Natural killer cell (primary cell): ENCODE data around the gene GLIS1. TPM values are rescaled to one million over a fixed set of nuclear protein-coding genes. Genes with fewer than 3 reads are reported as not detected.

Experiments used
- ATAC-seq, 3 donors: fragments of 150-1000 bp in 2 of 3; fragments of 200-7000 bp in 1 of 3; cut with Tn5 transposase; 1 replicate in 1 of 3; 2 replicates in 2 of 3; pipeline ENCODE4 v1.10.0; 2021; ENCODE audit warnings: mild to moderate bottlenecking in 2 of 3, moderate library complexity in 2 of 3
- DNase-seq, 2 donors: peaks; one replicate each; pipeline versions ENCODE4 v3.0.0 to v3.0.0-alpha.2; 2013 to 2021; ENCODE audit warnings: mixed read lengths in 1 of 2
- H3K27ac ChIP-seq: one replicate; pipeline ENCODE4 v1.5.1; 2013; ENCODE audit warnings: mild to moderate bottlenecking, low read length
- H3K27me3 ChIP-seq: one replicate; pipeline ENCODE4 v1.6.1; 2013; ENCODE audit warnings: low read length; ENCODE audit not compliant: control insufficient read depth, insufficient read depth
- H3K36me3 ChIP-seq: one replicate; pipeline ENCODE4 v1.6.1; 2013; ENCODE audit warnings: low read length; ENCODE audit not compliant: control insufficient read depth, insufficient read depth
- H3K4me1 ChIP-seq: one replicate; pipeline ENCODE4 v1.6.1; 2013; ENCODE audit warnings: low read length; ENCODE audit not compliant: control insufficient read depth, insufficient read depth
- H3K4me3 ChIP-seq: one replicate; pipeline ENCODE4 v1.5.1; 2013; ENCODE audit warnings: low read length
- H3K9me3 ChIP-seq: one replicate; pipeline ENCODE4 v1.6.1; 2013; ENCODE audit warnings: low read length; ENCODE audit not compliant: control insufficient read depth, insufficient read depth
- H3K27ac Mint-ChIP-seq, 2 donors: one replicate each; pipeline ENCODE4 v1.8.0; 2022; ENCODE audit warnings: mild to moderate bottlenecking in 2 of 2, mixed read lengths in 2 of 2, moderate library complexity in 1 of 2
- H3K27me3 Mint-ChIP-seq, 2 donors: one replicate each; pipeline ENCODE4 v1.8.0; 2022; ENCODE audit warnings: low read depth in 2 of 2, mixed read lengths in 2 of 2
- H3K36me3 Mint-ChIP-seq: one replicate; pipeline ENCODE4 v1.8.0; 2022; ENCODE audit warnings: mixed read lengths
- H3K4me1 Mint-ChIP-seq, 2 donors: one replicate each; pipeline ENCODE4 v1.8.0; 2022; ENCODE audit warnings: mixed read lengths in 2 of 2
- H3K4me3 Mint-ChIP-seq: one replicate; pipeline ENCODE4 v1.8.0; 2022; ENCODE audit warnings: mild to moderate bottlenecking, moderate library complexity, mixed read lengths
- H3K9me3 Mint-ChIP-seq, 2 donors: one replicate each; pipeline ENCODE4 v1.8.0; 2022; ENCODE audit warnings: mixed read lengths in 2 of 2
- WGBS: methylation state at CpG from one replicate; pipeline ENCODE4 v1.1.7; 2013; ENCODE audit warnings: missing lambda C conversion rate; ENCODE audit not compliant: insufficient coverage; 5-methylcytosine and 5-hydroxymethylcytosine counted together
- intact Hi-C: fragments of 100-400 bp; cut with micrococcal nuclease; formaldehyde crosslinking; loops from one replicate; pipeline ENCODE4 v1.14.2; 2022
- total RNA-seq, 4 donors: library from RNA; stranded (reverse); fragments of 120-200 nt in 1 of 4; gene quantifications; one replicate each; pipeline versions ENCODE4 v1.2.3 to v1.2.4, GENCODE V29; 2013 to 2022
- TF ChIP-seq, protein P1 (sequence below): fragments of 200-600 bp; IDR thresholded peaks from one replicate; pipeline ENCODE4 v1.8.0; 2022; ENCODE audit warnings: antibody characterized with exemption

GLIS1 gene
- total RNA-seq, 3 donors from 2014 or later (not counting 1 experiment from before 2014, with no cell fraction given), result not detected

DNA sequence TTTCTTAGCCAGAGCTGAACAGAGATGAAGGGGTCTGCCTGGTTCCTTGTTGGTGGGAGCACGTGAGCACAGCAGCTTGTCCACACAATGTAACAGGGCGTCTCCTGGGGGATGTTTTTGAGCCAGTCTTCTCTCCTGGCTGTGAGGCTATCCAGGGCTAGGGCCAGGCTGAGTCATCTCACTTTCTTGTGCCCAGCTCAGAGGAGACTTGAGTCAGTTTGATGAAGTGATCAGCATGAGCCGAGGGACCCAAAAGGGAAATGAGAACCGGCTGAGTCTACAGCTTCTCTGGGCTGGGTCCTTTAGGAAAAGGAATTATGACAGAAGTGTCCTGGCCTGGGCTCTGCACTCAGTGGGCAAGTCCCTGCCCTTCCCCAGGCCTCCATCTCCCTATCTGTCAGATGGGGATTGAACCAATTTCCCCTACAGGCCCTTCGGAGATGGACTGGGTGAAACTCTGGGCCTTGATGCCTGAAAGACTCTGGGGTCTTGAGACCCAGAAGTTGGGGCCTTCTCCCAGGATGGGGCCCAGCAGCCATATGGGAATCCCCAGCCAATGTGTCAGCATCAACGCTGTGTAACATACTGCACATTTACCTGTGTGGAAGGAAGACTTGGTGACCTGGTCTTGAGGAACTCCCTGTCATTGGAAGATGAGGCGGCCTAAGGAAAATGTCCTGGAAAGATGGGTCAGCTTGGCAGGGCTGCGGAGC, 243.2 kb downstream of the GLIS1 start:
- peaks cover 9 to 11% of the 10 kb centered on the region in 2 donors for H3K4me1 Mint-ChIP-seq
- no peaks in the 10 kb centered on the region for H3K36me3 Mint-ChIP-seq
- H3K27ac ChIP-seq, result no peak overlapping the region
- TF ChIP-seq, protein P1, sequence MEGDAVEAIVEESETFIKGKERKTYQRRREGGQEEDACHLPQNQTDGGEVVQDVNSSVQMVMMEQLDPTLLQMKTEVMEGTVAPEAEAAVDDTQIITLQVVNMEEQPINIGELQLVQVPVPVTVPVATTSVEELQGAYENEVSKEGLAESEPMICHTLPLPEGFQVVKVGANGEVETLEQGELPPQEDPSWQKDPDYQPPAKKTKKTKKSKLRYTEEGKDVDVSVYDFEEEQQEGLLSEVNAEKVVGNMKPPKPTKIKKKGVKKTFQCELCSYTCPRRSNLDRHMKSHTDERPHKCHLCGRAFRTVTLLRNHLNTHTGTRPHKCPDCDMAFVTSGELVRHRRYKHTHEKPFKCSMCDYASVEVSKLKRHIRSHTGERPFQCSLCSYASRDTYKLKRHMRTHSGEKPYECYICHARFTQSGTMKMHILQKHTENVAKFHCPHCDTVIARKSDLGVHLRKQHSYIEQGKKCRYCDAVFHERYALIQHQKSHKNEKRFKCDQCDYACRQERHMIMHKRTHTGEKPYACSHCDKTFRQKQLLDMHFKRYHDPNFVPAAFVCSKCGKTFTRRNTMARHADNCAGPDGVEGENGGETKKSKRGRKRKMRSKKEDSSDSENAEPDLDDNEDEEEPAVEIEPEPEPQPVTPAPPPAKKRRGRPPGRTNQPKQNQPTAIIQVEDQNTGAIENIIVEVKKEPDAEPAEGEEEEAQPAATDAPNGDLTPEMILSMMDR, result no peak
- no peak overlapping the region for H3K4me3 Mint-ChIP-seq
- H3K27me3 ChIP-seq, result no peaks in the 10 kb centered on the region
- H3K27ac Mint-ChIP-seq, result no peak overlapping the region
- no peaks in the 10 kb centered on the region for H3K9me3 Mint-ChIP-seq
- no peak overlapping the region for H3K4me3 ChIP-seq
- ATAC-seq (no peak), DNase-seq (no peak)
- no peaks in the 10 kb centered on the region for H3K9me3 ChIP-seq
- H3K36me3 ChIP-seq, result no peaks in the 10 kb centered on the region
- peaks cover 18% of the 10 kb centered on the region for H3K4me1 ChIP-seq
- intact Hi-C loops, result no loop called here
- 95% methylated on average over 8 of the region's 8 CpGs for WGBS
- H3K27me3 Mint-ChIP-seq, result peaks cover 7 to 10% of the 10 kb centered on the region in 2 donors

DNA sequence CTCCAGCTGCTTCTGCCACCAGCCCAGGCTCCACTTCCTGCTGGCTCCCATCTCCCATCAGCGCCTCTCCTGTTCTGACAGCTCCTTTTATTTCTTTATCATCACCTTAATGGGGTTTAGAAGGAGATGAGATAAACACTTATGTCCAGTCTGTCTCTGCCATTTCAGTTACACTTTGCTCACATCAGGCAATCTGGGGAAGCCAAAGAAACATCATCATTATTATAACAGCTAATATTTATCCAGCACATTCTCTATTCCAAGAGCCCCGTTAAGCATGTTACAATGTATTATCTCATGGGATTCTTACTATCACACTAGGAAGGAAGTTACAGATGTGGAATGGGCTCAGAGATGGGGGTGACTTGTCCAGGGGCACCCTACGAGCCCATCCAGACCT, 248.6 kb downstream of the GLIS1 start:
- TF ChIP-seq, protein P1, result no peak
- H3K4me1 Mint-ChIP-seq, result peaks cover 0 to 3% of the 10 kb centered on the region in 2 donors
- peaks cover 25 to 41% of the 10 kb centered on the region in 2 donors for H3K27me3 Mint-ChIP-seq

DNA sequence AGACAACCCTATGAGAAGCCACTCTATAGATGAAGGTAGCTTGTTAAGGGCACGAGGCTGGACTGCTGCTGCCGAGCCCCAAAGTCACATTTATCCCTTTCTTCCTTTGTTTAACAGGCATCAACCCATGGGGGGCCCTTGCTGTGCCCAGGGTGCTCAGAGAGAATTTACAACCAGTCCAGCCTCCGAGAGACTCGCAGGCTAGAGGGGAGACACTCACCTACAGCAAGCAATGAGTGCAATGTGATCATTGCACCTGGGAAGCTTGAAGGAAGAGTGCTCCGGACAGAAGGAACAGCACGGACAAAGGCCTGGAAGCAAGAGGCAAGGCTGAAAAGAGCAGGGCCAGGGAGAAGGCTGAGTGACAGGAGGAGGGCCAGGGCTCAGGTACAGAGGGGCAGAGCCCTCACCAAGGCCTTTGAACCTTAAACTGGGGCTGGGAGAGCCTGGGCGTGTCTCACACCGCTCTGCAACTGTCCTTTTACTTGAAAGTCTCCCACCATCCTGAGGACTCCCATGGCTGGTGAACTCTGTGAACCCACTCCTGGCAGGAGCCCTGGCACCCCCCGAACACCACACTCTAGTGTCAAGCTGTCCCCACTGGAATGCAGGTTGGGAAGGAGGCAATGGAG, 252.5 kb downstream of the GLIS1 start:
- Histone ChIP-seq H3K9me3 (no peaks in the 10 kb centered on the region), H3K4me3 (no peak overlapping the region), H3K27me3 (peaks cover 7% of the 10 kb centered on the region), H3K27ac (no peak overlapping the region), H3K4me1 (peaks cover 6% of the 10 kb centered on the region), H3K36me3 (no peaks in the 10 kb centered on the region)
- DNase-seq (no peak), ATAC-seq (no peak)
- Mint-ChIP-seq H3K36me3 (no peaks in the 10 kb centered on the region), H3K4me1 (peaks cover 0 to 7% of the 10 kb centered on the region in 2 donors), H3K9me3 (no peaks in the 10 kb centered on the region), H3K4me3 (no peak overlapping the region), H3K27me3 (peaks cover 27 to 41% of the 10 kb centered on the region in 2 donors), H3K27ac (no peak overlapping the region)
- intact Hi-C loops, result loop anchor here (5.0 kb wide), 1 partner anchor 106 kb away; no protein-coding TSS in a partner anchor
- TF ChIP-seq, protein P1, result no peak
- WGBS, result 93% methylated on average over 9 of the region's 9 CpGs

More for the DNA sequence above, 248.6 kb downstream of the GLIS1 start:
- H3K9me3 ChIP-seq, result no peaks in the 10 kb centered on the region
- intact Hi-C loops, result no loop called here
- peaks cover 5% of the 10 kb centered on the region for H3K4me1 ChIP-seq
- peaks cover 7% of the 10 kb centered on the region for H3K27me3 ChIP-seq
- H3K9me3 Mint-ChIP-seq, result no peaks in the 10 kb centered on the region
- ATAC-seq (no peak), DNase-seq (no peak)
- no peak overlapping the region for H3K4me3 Mint-ChIP-seq
- H3K27ac ChIP-seq, result no peak overlapping the region
- no peaks in the 10 kb centered on the region for H3K36me3 Mint-ChIP-seq
- WGBS, result 77% methylated on average over 1 of the region's 3 CpGs
- H3K27ac Mint-ChIP-seq, result no peak overlapping the region
- H3K4me3 ChIP-seq, result no peak overlapping the region
- H3K36me3 ChIP-seq, result no peaks in the 10 kb centered on the region
